H9 (cell line): Measurements from ENCODE around the gene ABHD16A. TPM values are rescaled to one million over a fixed set of nuclear protein-coding genes. Genes with fewer than 3 reads are reported as not detected.
A peak's percentile ranks its signal among the peaks of the same experiment; 100 is the strongest.

Experiments used
- DNase-seq: peaks from one replicate; pipeline ENCODE4 v3.0.0-alpha.2; 2017
- H2AFZ ChIP-seq: one replicate; pipeline ENCODE4 v1.6.1; 2013; ENCODE audit warnings: mild to moderate bottlenecking, low read length, control low read depth, moderate library complexity
- H2AK5ac ChIP-seq: 2 replicates; pipeline ENCODE4 v1.6.1; 2013; ENCODE audit warnings: low read length, control low read depth, mixed read lengths; ENCODE audit not compliant: insufficient read length
- H2BK120ac ChIP-seq: one replicate; pipeline ENCODE4 v1.6.1; 2013; ENCODE audit warnings: low read depth, mild to moderate bottlenecking, low read length, control low read depth, inconsistent platforms; ENCODE audit not compliant: poor library complexity, severe bottlenecking
- H2BK12ac ChIP-seq: 2 replicates; pipeline ENCODE4 v1.6.1; 2013; ENCODE audit warnings: low read length, control low read depth, mixed read lengths, low read depth; ENCODE audit not compliant: insufficient read length
- H2BK15ac ChIP-seq: 2 replicates; pipeline ENCODE4 v1.6.1; 2013; ENCODE audit warnings: low read depth, low read length, control low read depth
- H2BK20ac ChIP-seq: one replicate; pipeline ENCODE4 v1.6.1; 2013; ENCODE audit warnings: low read depth, mild to moderate bottlenecking, low read length, control low read depth, inconsistent platforms; ENCODE audit not compliant: poor library complexity, severe bottlenecking
- H2BK5ac ChIP-seq: 2 replicates; pipeline ENCODE4 v1.6.1; 2013; ENCODE audit warnings: low read length, control low read depth, mixed read lengths; ENCODE audit not compliant: insufficient read length
- H3K14ac ChIP-seq: 2 replicates; pipeline ENCODE4 v1.6.1; 2013; ENCODE audit warnings: low read length, control low read depth; ENCODE audit not compliant: insufficient read depth
- H3K18ac ChIP-seq: 2 replicates; pipeline ENCODE4 v1.6.1; 2013; ENCODE audit warnings: low read depth, mild to moderate bottlenecking, mixed read lengths, low read length, control low read depth; ENCODE audit not compliant: insufficient read length
- H3K23ac ChIP-seq: 2 replicates; pipeline ENCODE4 v1.6.1; 2013; ENCODE audit warnings: low read length, control low read depth, mixed read lengths, low read depth; ENCODE audit not compliant: insufficient read length
- H3K23me2 ChIP-seq: 2 replicates; pipeline ENCODE4 v1.6.1; 2013; ENCODE audit warnings: low read depth, mild to moderate bottlenecking, mixed read lengths, low read length, control low read depth; ENCODE audit not compliant: insufficient read length, poor library complexity, severe bottlenecking
- H3K27ac ChIP-seq: 2 replicates; pipeline ENCODE4 v1.5.1; 2013; ENCODE audit warnings: low read length, control low read depth, mixed read lengths, low read depth; ENCODE audit not compliant: insufficient read length
- H3K27me3 ChIP-seq: 2 replicates; pipeline ENCODE4 v1.6.1; 2013; ENCODE audit warnings: low read length, control low read depth, inconsistent platforms; ENCODE audit not compliant: insufficient read depth
- H3K4ac ChIP-seq: 2 replicates; pipeline ENCODE4 v1.6.1; 2013; ENCODE audit warnings: low read depth, mild to moderate bottlenecking, control low read depth, inconsistent platforms, low read length, moderate library complexity
- H3K4me1 ChIP-seq: 2 replicates; pipeline ENCODE4 v1.6.1; 2013; ENCODE audit warnings: low read length, control low read depth, inconsistent platforms; ENCODE audit not compliant: insufficient read depth
- H3K4me2 ChIP-seq: 2 replicates; pipeline ENCODE4 v1.6.1; 2013; ENCODE audit warnings: low read length, control low read depth, mixed read lengths; ENCODE audit not compliant: insufficient read length, insufficient read depth
- H3K56ac ChIP-seq: 2 replicates; pipeline ENCODE4 v1.6.1; 2013; ENCODE audit warnings: low read depth, mild to moderate bottlenecking, mixed read lengths, low read length, control low read depth; ENCODE audit not compliant: insufficient read length
- H3K79me1 ChIP-seq: 2 replicates; pipeline ENCODE4 v1.6.1; 2013; ENCODE audit warnings: low read depth, mild to moderate bottlenecking, moderate library complexity, low read length, control low read depth, inconsistent platforms; ENCODE audit not compliant: insufficient read depth, poor library complexity, severe bottlenecking
- H3K79me2 ChIP-seq: 2 replicates; pipeline ENCODE4 v1.6.1; 2013; ENCODE audit warnings: low read length, control low read depth, inconsistent platforms; ENCODE audit not compliant: insufficient read depth
- H3K9ac ChIP-seq: 2 replicates; pipeline ENCODE4 v1.6.1; 2013; ENCODE audit warnings: low read length, control low read depth, mixed read lengths; ENCODE audit not compliant: insufficient read length; ENCODE audit errors: extremely low read depth
- H3K9me3 ChIP-seq: one replicate; pipeline ENCODE4 v1.6.1; 2013; ENCODE audit warnings: low read depth, low read length, inconsistent platforms; ENCODE audit not compliant: control insufficient read depth
- H3T11ph ChIP-seq: one replicate; pipeline ENCODE4 v1.6.1; 2013; ENCODE audit warnings: mild to moderate bottlenecking, low read length, control low read depth, inconsistent platforms
- H4K20me1 ChIP-seq: one replicate; pipeline ENCODE4 v1.6.1; 2013; ENCODE audit not compliant: control insufficient read depth, insufficient read length, insufficient read depth
- H4K5ac ChIP-seq: 2 replicates; pipeline ENCODE4 v1.6.1; 2013; ENCODE audit warnings: low read depth, mild to moderate bottlenecking, mixed read lengths, low read length, control low read depth; ENCODE audit not compliant: insufficient read length
- H4K8ac ChIP-seq: replicated peaks from 2 replicates; pipeline ENCODE4 v1.6.1; 2013; ENCODE audit warnings: low read length, control low read depth, mixed read lengths, low read depth; ENCODE audit not compliant: insufficient read length
- H4K91ac ChIP-seq: 2 replicates; pipeline ENCODE4 v1.6.1; 2013; ENCODE audit warnings: low read depth, mild to moderate bottlenecking, moderate library complexity, mixed read lengths, low read length, control low read depth; ENCODE audit not compliant: insufficient read length
- H3K27ac Mint-ChIP-seq, 3 experiments: 2 replicates in 2 of 3; 3 replicates in 1 of 3; pipeline ENCODE4 v1.8.0; 2020 to 2021; ENCODE audit warnings: mixed read lengths in 3 of 3, mild to moderate bottlenecking in 1 of 3, moderate library complexity in 1 of 3
- H3K27me3 Mint-ChIP-seq: 2 replicates; pipeline ENCODE4 v1.8.0; 2021; ENCODE audit warnings: low read depth, mild to moderate bottlenecking, moderate library complexity, mixed read lengths
- H3K36me3 Mint-ChIP-seq, 3 experiments: 2 replicates in 2 of 3; 3 replicates in 1 of 3; pipeline ENCODE4 v1.8.0; 2020 to 2021; ENCODE audit warnings: low read depth in 3 of 3, mixed read lengths in 3 of 3; ENCODE audit not compliant: insufficient read depth in 1 of 3
- H3K4me1 Mint-ChIP-seq, 2 experiments: 2 replicates each; pipeline ENCODE4 v1.8.0; 2020; ENCODE audit warnings: mixed read lengths in 2 of 2
- H3K4me3 Mint-ChIP-seq, 2 experiments: 2 replicates in 1 of 2; 3 replicates in 1 of 2; pipeline ENCODE4 v1.8.0; 2020 to 2021; ENCODE audit warnings: mild to moderate bottlenecking in 2 of 2, mixed read lengths in 2 of 2, moderate library complexity in 1 of 2
- H3K9me3 Mint-ChIP-seq, 2 experiments: 2 replicates in 1 of 2; 3 replicates in 1 of 2; pipeline ENCODE4 v1.8.0; 2020; ENCODE audit warnings: mild to moderate bottlenecking in 2 of 2, mixed read lengths in 2 of 2, moderate library complexity in 1 of 2
- WGBS: extraction: QIAGEN DNeasy Blood & Tissue Kit; methylation state at CpG from one replicate; pipeline ENCODE4 v1.1.7; 2013; ENCODE audit warnings: missing lambda C conversion rate, low lambda C conversion rate, mixed read lengths; ENCODE audit not compliant: insufficient read length; ENCODE audit errors: extremely low coverage; 5-methylcytosine and 5-hydroxymethylcytosine counted together
- total RNA-seq: library from RNA; stranded (reverse); gene quantifications from 2 replicates; pipeline ENCODE4 v1.2.1, GENCODE V29; 2021
- TF ChIP-seq, protein P1 (sequence below): fragments of 200-600 bp; sonication (generic); conservative IDR thresholded peaks from 3 replicates; pipeline ENCODE4 v1.8.0; 2021; ENCODE audit warnings: antibody characterized with exemption, mild to moderate bottlenecking

Gene ABHD16A
- total RNA-seq, 1 experiment from 2014 or later, result 34.4 TPM

DNA sequence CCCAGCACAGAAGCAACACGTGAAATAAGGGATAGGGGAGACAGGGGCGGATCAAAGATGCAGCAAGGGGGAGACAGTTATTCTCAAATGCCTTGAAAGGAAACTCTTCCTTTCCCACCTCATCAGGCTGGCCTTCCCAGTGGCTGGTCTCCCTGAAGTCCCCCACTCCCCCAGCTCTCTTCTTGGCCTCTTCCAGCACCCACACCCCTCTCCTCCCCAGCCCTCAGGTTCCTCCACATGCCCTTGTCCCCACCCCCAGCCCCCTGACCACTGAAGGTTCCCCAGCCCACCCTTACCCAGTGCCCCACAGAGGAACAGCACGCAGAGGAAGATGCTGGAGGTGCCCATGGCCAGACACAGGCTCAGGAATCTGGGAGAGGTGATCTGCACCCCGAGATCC lies 10.3 kb upstream of the ABHD16A start:
- Histone ChIP-seq H3K18ac (no peak overlapping the region), H4K91ac (no peak overlapping the region), H4K8ac (no peak overlapping the region), H3K23me2 (no peaks in the 10 kb centered on the region), H3K27ac (no peak overlapping the region), H3K79me2 (no peaks in the 10 kb centered on the region), H2BK5ac (no peak overlapping the region), H4K5ac (no peak overlapping the region), H3K9ac (no peak overlapping the region), H2BK12ac (peak overlapping the region; percentile 15), H4K20me1 (no peaks in the 10 kb centered on the region), H3K4me2 (no peak overlapping the region), H3K4me1 (peaks cover 5% of the 10 kb centered on the region; the same call in 1 of the 2 replicates), H3T11ph (no peak overlapping the region), H2BK15ac (no peak overlapping the region), H3K27me3 (no peaks in the 10 kb centered on the region), H2BK20ac (no peak overlapping the region), H3K4ac (no peak overlapping the region), H2BK120ac (no peak overlapping the region), H3K23ac (no peak overlapping the region), H3K9me3 (no peaks in the 10 kb centered on the region), H3K14ac (0 out of 2 replicates have a peak overlapping the region, but pooled peaks have one; percentile 64), H3K79me1 (no peaks in the 10 kb centered on the region), H2AK5ac (no peak overlapping the region), H2AFZ (no peak overlapping the region), H3K56ac (no peak overlapping the region)
- Mint-ChIP-seq H3K27me3 (peaks cover 8% of the 10 kb centered on the region), H3K9me3 (no peaks in the 10 kb centered on the region), H3K4me3 (no peak overlapping the region; a peak in 1 of 5 replicates), H3K36me3 (no peaks in the 10 kb centered on the region), H3K27ac (peak overlapping the region in 1 of 3 experiments; percentile 31; a peak in 1 of 7 replicates), H3K4me1 (peaks cover 44 to 55% of the 10 kb centered on the region in 2 experiments)
- no CpG with 5 or more reads among the region's 4 CpGs for WGBS
- TF ChIP-seq, protein P1, sequence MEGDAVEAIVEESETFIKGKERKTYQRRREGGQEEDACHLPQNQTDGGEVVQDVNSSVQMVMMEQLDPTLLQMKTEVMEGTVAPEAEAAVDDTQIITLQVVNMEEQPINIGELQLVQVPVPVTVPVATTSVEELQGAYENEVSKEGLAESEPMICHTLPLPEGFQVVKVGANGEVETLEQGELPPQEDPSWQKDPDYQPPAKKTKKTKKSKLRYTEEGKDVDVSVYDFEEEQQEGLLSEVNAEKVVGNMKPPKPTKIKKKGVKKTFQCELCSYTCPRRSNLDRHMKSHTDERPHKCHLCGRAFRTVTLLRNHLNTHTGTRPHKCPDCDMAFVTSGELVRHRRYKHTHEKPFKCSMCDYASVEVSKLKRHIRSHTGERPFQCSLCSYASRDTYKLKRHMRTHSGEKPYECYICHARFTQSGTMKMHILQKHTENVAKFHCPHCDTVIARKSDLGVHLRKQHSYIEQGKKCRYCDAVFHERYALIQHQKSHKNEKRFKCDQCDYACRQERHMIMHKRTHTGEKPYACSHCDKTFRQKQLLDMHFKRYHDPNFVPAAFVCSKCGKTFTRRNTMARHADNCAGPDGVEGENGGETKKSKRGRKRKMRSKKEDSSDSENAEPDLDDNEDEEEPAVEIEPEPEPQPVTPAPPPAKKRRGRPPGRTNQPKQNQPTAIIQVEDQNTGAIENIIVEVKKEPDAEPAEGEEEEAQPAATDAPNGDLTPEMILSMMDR, result no peak
- no peak for DNase-seq
